Measurements from ENCODE around the gene TMEM187. TPM values are rescaled to one million over a fixed set of nuclear protein-coding genes. Genes with fewer than 3 reads are reported as not detected.

TMEM187 gene
- total RNA-seq, 1 donor from 2014 or later = 8.6 TPM

DNA sequence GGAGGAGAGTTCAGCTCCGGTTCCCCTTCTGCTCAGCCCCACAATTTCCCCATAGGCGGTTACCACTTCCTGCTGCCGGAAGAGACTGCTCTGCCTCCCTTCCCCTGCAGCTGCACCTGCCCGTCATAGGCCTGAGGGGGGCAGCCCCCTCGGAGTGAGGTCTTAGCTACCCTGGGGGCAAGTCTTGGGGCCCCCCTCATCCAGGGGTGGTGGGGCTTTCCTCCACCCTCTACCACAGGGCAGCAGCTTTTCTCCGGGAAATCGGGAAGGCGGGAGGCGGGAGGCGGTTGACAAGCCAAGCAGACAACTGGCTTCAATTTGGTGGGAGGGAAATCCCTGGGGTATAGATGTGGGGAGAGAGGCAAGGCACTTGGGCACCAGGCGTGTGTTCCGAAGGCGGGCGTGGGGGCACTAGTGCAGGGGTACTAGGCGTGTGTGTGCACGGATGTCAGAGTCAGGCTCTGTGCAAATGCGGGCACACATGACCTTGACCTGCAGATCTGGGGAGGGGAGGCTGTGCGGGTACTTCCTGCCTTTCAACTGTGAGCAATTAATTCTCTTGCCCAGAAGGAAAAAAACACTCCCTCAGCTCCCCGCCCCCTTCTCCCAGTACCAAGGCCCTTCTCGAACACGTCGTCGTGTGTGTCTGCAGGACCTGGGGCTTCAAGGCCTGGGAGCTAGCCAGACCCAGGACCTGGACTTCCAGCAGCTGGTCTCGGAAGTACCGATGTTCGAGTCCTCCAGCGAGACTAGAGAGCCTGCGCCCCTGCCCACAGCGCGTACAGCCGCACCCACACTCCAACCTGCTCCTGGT is 45.5 kb upstream of the TMEM187 start:
- TF ChIP-seq, protein P1, sequence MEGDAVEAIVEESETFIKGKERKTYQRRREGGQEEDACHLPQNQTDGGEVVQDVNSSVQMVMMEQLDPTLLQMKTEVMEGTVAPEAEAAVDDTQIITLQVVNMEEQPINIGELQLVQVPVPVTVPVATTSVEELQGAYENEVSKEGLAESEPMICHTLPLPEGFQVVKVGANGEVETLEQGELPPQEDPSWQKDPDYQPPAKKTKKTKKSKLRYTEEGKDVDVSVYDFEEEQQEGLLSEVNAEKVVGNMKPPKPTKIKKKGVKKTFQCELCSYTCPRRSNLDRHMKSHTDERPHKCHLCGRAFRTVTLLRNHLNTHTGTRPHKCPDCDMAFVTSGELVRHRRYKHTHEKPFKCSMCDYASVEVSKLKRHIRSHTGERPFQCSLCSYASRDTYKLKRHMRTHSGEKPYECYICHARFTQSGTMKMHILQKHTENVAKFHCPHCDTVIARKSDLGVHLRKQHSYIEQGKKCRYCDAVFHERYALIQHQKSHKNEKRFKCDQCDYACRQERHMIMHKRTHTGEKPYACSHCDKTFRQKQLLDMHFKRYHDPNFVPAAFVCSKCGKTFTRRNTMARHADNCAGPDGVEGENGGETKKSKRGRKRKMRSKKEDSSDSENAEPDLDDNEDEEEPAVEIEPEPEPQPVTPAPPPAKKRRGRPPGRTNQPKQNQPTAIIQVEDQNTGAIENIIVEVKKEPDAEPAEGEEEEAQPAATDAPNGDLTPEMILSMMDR (IDR thresholded peaks at IDR 0.05; ENCODE audit: insufficient read depth, low read depth, low read length) = no peak
- TF ChIP-seq EZH2 (IDR thresholded peaks at IDR 0.05; ENCODE audit: insufficient read depth, low read length) = no peak
- H3K27ac Mint-ChIP-seq (ENCODE audit: unreplicated experiment) = peak overlapping the region; percentile 75
- Histone ChIP-seq H2AFZ (ENCODE audit: low read depth, low read length) (no peak overlapping the region), H3K9me3 (ENCODE audit: insufficient read depth, low read depth, low read length) (no peaks in the 10 kb centered on the region), H4K20me1 (ENCODE audit: insufficient read depth, low read length) (peaks cover under 1% of the 10 kb centered on the region), H3K36me3 (ENCODE audit: insufficient read depth, low read length) (peaks cover under 1% of the 10 kb centered on the region), H3K27ac (ENCODE audit: low read depth, low read length) (peak overlapping the region; percentile 87), H3K4me3 (ENCODE audit: insufficient read depth, low read depth, low read length) (peak overlapping the region; percentile 56), H3K27me3 (ENCODE audit: insufficient read depth, low read length) (no peaks in the 10 kb centered on the region), H3K79me2 (ENCODE audit: insufficient read depth, low read length) (peaks cover 7% of the 10 kb centered on the region), H3K4me1 (ENCODE audit: insufficient read depth, low read length) (peaks cover 8% of the 10 kb centered on the region), H3K9ac (ENCODE audit: low read length) (peak overlapping the region; percentile 89), H3K4me2 (ENCODE audit: low read length) (peak overlapping the region; percentile 89)
- DNase-seq (ENCODE audit: low read depth) (peak; percentile 9), FAIRE-seq (peak; percentile 5)
- no peaks in the 10 kb centered on the region for H3K27me3 Mint-ChIP-seq (ENCODE audit: low read depth, unreplicated experiment)
- H3K9me3 Mint-ChIP-seq (ENCODE audit: unreplicated experiment) = no peaks in the 10 kb centered on the region
- no peaks in the 10 kb centered on the region for H3K4me1 Mint-ChIP-seq (ENCODE audit: low read depth, unreplicated experiment)
- H3K36me3 Mint-ChIP-seq (ENCODE audit: low read depth, unreplicated experiment) = no peaks in the 10 kb centered on the region
- peak overlapping the region; percentile 78 for H3K4me3 Mint-ChIP-seq (ENCODE audit: unreplicated experiment)

DNA sequence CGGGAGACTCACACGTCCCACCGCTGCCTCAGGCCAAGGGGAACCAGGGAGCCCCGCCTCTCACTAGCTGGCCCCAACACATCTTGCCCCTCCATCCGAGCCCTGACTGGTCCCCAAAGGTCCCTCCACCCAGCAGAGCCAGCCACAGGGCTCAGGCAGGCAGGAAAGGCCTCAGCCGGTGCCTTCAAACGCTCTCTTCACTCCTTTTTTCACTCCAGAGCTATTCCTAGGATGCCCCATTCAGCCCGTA is 45.0 kb upstream of the TMEM187 start:
- Histone ChIP-seq H3K9me3 (ENCODE audit: insufficient read depth, low read depth, low read length) (no peaks in the 10 kb centered on the region), H3K27ac (ENCODE audit: low read depth, low read length) (peak overlapping the region; percentile 87), H3K4me2 (ENCODE audit: low read length) (peak overlapping the region; percentile 89), H3K9ac (ENCODE audit: low read length) (peak overlapping the region; percentile 89), H3K79me2 (ENCODE audit: insufficient read depth, low read length) (peaks cover 12% of the 10 kb centered on the region), H3K4me1 (ENCODE audit: insufficient read depth, low read length) (peaks cover 8% of the 10 kb centered on the region), H2AFZ (ENCODE audit: low read depth, low read length) (no peak overlapping the region), H3K4me3 (ENCODE audit: insufficient read depth, low read depth, low read length) (peak overlapping the region; percentile 56), H3K27me3 (ENCODE audit: insufficient read depth, low read length) (no peaks in the 10 kb centered on the region), H3K36me3 (ENCODE audit: insufficient read depth, low read length) (peaks cover 4% of the 10 kb centered on the region), H4K20me1 (ENCODE audit: insufficient read depth, low read length) (peaks cover 6% of the 10 kb centered on the region)
- no peaks in the 10 kb centered on the region for H3K9me3 Mint-ChIP-seq (ENCODE audit: unreplicated experiment)
- H3K4me3 Mint-ChIP-seq (ENCODE audit: unreplicated experiment) = peak overlapping the region; percentile 78
- H3K36me3 Mint-ChIP-seq (ENCODE audit: low read depth, unreplicated experiment) = no peaks in the 10 kb centered on the region
- peak overlapping the region; percentile 75 for H3K27ac Mint-ChIP-seq (ENCODE audit: unreplicated experiment)
- no peak for TF ChIP-seq EZH2 (IDR thresholded peaks at IDR 0.05; ENCODE audit: insufficient read depth, low read length)
- TF ChIP-seq, protein P1 (IDR thresholded peaks at IDR 0.05; ENCODE audit: insufficient read depth, low read depth, low read length) = no peak
- H3K27me3 Mint-ChIP-seq (ENCODE audit: low read depth, unreplicated experiment) = no peaks in the 10 kb centered on the region
- DNase-seq (ENCODE audit: low read depth) = no peak
- FAIRE-seq = peak; percentile 23
- no peaks in the 10 kb centered on the region for H3K4me1 Mint-ChIP-seq (ENCODE audit: low read depth, unreplicated experiment)
